ENCODE results near the gene TTC13. TPM values are rescaled to one million over a fixed set of nuclear protein-coding genes. Genes with fewer than 3 reads are reported as not detected.

Gene TTC13
- total and polyA plus RNA-seq, 2 of the 13 experiments (the other 11 are each of a cell fraction or from before 2014, with no cell fraction given), result 5.8 to 15.9 TPM

- CTCF ChIA-PET (ENCODE audit: low intra/inter-chr PET ratio, low total read pairs), result no interaction called here
- POLR2A ChIA-PET, result no interaction called here
- no TSS peak for BruUV-seq (replicated peaks)
- no peak for DNase-seq (ENCODE audit: low spot score)
- no peaks in the 10 kb centered on the region for H3K27me3 ChIP-seq (ENCODE audit: control insufficient read depth in 1 of 2, insufficient read depth in 2 of 2, low read length in 2 of 2)
- no peaks in the 10 kb centered on the region for H4K20me1 ChIP-seq (ENCODE audit: insufficient read depth, low read length)
- no peak overlapping the region for H3K4me2 ChIP-seq (ENCODE audit: low read depth, low read length)
- no peak for ATAC-seq
- H3K9ac ChIP-seq (ENCODE audit: insufficient read depth, low read depth, low read length), result no peak overlapping the region
- WGBS (ENCODE audit: low lambda C conversion rate), result 98% methylated on average over 4 of the region's 4 CpGs
- no peaks in the 10 kb centered on the region; a peak in 1 of 5 replicates for H3K36me3 ChIP-seq (replicated peaks in 1 of 2; ENCODE audit: control insufficient read depth in 1 of 2, insufficient read depth in 2 of 2, low read length in 2 of 2)
- no peaks in the 10 kb centered on the region for H3K9me3 ChIP-seq (ENCODE audit: low read length)
- in situ Hi-C loops (cut with HindIII; ENCODE audit: extremely low pct_ligation_motif_present, low pct_unique_long_range_greater_than_20kb) (no loop called here), intact Hi-C loops (cut with micrococcal nuclease; ENCODE audit: unreplicated experiment) (no loop called here)
- TF ChIP-seq, protein P1, sequence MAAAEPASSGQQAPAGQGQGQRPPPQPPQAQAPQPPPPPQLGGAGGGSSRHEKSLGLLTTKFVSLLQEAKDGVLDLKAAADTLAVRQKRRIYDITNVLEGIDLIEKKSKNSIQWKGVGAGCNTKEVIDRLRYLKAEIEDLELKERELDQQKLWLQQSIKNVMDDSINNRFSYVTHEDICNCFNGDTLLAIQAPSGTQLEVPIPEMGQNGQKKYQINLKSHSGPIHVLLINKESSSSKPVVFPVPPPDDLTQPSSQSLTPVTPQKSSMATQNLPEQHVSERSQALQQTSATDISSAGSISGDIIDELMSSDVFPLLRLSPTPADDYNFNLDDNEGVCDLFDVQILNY (CRISPR knock-in tag; conservative IDR thresholded peaks at IDR 0.05), result no peak
- TF ChIP-seq HNRNPK (IDR thresholded peaks at IDR 0.05; ENCODE audit: low read depth, low read length, poor library complexity, severe bottlenecking) (no peak), ISX (CRISPR knock-in tag; conservative IDR thresholded peaks at IDR 0.05) (no peak), PLRG1 (conservative IDR thresholded peaks at IDR 0.05) (no peak)
- H3K4me1 ChIP-seq (ENCODE audit: insufficient read depth, low read length), result peaks cover 29% of the 10 kb centered on the region
- H2AFZ ChIP-seq (ENCODE audit: low read length), result no peak overlapping the region
- no peak for FAIRE-seq
- no peak overlapping the region for H3K4me3 ChIP-seq (replicated peaks in 1 of 3; ENCODE audit: insufficient read depth in 1 of 3, low read depth in 2 of 3, low read length in 3 of 3)
- H3K79me2 ChIP-seq (ENCODE audit: insufficient read depth, low read length), result no peaks in the 10 kb centered on the region
- no peak overlapping the region for H3K27ac ChIP-seq (ENCODE audit: extremely low read length, insufficient read depth, low read length)
These were observed 38.7 kb downstream of the TTC13 start for GRCh38 chr1:230939806-230940489.

GRCh38 chr1:230938924-230939368 is 39.7 kb downstream of the TTC13 start:
- Histone ChIP-seq H3K4me2 (ENCODE audit: low read depth, low read length) (no peak overlapping the region), H3K79me2 (ENCODE audit: insufficient read depth, low read length) (no peaks in the 10 kb centered on the region), H2AFZ (ENCODE audit: low read length) (no peak overlapping the region), H3K9me3 (ENCODE audit: low read length) (no peaks in the 10 kb centered on the region), H4K20me1 (ENCODE audit: insufficient read depth, low read length) (no peaks in the 10 kb centered on the region), H3K4me1 (ENCODE audit: insufficient read depth, low read length) (peaks cover 29% of the 10 kb centered on the region), H3K9ac (ENCODE audit: insufficient read depth, low read depth, low read length) (no peak overlapping the region), H3K27me3 (ENCODE audit: control insufficient read depth in 1 of 2, insufficient read depth in 2 of 2, low read length in 2 of 2) (no peaks in the 10 kb centered on the region), H3K4me3 (replicated peaks in 1 of 3; ENCODE audit: insufficient read depth in 1 of 3, low read depth in 2 of 3, low read length in 3 of 3) (no peak overlapping the region), H3K27ac (ENCODE audit: extremely low read length, insufficient read depth, low read length) (no peak overlapping the region), H3K36me3 (replicated peaks in 1 of 2; ENCODE audit: control insufficient read depth in 1 of 2, insufficient read depth in 2 of 2, low read length in 2 of 2) (no peaks in the 10 kb centered on the region)
- POLR2A ChIA-PET, result interaction anchor here (1.1 kb wide), 1 partner anchor 26 kb away, joined by 3 read pairs; no protein-coding TSS in a partner anchor
- intact Hi-C loops (cut with micrococcal nuclease; ENCODE audit: unreplicated experiment) (no loop called here), in situ Hi-C loops (cut with HindIII; ENCODE audit: extremely low pct_ligation_motif_present, low pct_unique_long_range_greater_than_20kb) (no loop called here)
- no peak for DNase-seq (ENCODE audit: low spot score)
- TF ChIP-seq BHLHE40 (IDR thresholded peaks at IDR 0.05; ENCODE audit: low read length), result no peak
- WGBS (ENCODE audit: low lambda C conversion rate), result 64% methylated on average over 2 of the region's 2 CpGs
- no peak for FAIRE-seq
- BruUV-seq (replicated peaks), result no TSS peak
- CTCF ChIA-PET (ENCODE audit: low intra/inter-chr PET ratio, low total read pairs), result no interaction called here
- no peak for ATAC-seq
